Measurements from ENCODE around the gene RACK1. TPM values are rescaled to one million over a fixed set of nuclear protein-coding genes. Genes with fewer than 3 reads are reported as not detected.

RACK1 gene
- total RNA-seq, 4 donors from 2014 or later: 1,656 to 5,035 (median 2,557) TPM

GRCh38 chr5:181230551-181230950 is 13.2 kb downstream of the RACK1 start:
- Histone ChIP-seq H3K27ac (no peak overlapping the region), H3K4me1 (no peaks in the 10 kb centered on the region), H3K9me3 (no peaks in the 10 kb centered on the region), H3K27me3 (no peaks in the 10 kb centered on the region), H3K36me3 (no peaks in the 10 kb centered on the region), H3K4me3 (no peak overlapping the region)
- TF ChIP-seq, protein P1, sequence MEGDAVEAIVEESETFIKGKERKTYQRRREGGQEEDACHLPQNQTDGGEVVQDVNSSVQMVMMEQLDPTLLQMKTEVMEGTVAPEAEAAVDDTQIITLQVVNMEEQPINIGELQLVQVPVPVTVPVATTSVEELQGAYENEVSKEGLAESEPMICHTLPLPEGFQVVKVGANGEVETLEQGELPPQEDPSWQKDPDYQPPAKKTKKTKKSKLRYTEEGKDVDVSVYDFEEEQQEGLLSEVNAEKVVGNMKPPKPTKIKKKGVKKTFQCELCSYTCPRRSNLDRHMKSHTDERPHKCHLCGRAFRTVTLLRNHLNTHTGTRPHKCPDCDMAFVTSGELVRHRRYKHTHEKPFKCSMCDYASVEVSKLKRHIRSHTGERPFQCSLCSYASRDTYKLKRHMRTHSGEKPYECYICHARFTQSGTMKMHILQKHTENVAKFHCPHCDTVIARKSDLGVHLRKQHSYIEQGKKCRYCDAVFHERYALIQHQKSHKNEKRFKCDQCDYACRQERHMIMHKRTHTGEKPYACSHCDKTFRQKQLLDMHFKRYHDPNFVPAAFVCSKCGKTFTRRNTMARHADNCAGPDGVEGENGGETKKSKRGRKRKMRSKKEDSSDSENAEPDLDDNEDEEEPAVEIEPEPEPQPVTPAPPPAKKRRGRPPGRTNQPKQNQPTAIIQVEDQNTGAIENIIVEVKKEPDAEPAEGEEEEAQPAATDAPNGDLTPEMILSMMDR (IDR thresholded peaks at IDR 0.05): no peak
- no peak for TF ChIP-seq POLR2A (IDR thresholded peaks at IDR 0.05)
- intact Hi-C loops (cut with DNase I; ENCODE audit: low total_unique reads): no loop called here
- DNase-seq: no peak

- H3K4me3 ChIP-seq: no peak overlapping the region
- no peaks in the 10 kb centered on the region for H3K27me3 ChIP-seq
- no peaks in the 10 kb centered on the region for H3K9me3 ChIP-seq
- H3K27ac ChIP-seq: no peak overlapping the region
- intact Hi-C loops (cut with DNase I; ENCODE audit: low total_unique reads): no loop called here
- TF ChIP-seq POLR2A (IDR thresholded peaks at IDR 0.05): no peak
- TF ChIP-seq, protein P1 (IDR thresholded peaks at IDR 0.05): no peak
- DNase-seq: no peak
- no peaks in the 10 kb centered on the region for H3K36me3 ChIP-seq
- H3K4me1 ChIP-seq: peaks cover 0 to under 1% of the 10 kb centered on the region in 2 donors
These were observed 13.7 kb downstream of the RACK1 start for GRCh38 chr5:181229996-181230395.

DNA sequence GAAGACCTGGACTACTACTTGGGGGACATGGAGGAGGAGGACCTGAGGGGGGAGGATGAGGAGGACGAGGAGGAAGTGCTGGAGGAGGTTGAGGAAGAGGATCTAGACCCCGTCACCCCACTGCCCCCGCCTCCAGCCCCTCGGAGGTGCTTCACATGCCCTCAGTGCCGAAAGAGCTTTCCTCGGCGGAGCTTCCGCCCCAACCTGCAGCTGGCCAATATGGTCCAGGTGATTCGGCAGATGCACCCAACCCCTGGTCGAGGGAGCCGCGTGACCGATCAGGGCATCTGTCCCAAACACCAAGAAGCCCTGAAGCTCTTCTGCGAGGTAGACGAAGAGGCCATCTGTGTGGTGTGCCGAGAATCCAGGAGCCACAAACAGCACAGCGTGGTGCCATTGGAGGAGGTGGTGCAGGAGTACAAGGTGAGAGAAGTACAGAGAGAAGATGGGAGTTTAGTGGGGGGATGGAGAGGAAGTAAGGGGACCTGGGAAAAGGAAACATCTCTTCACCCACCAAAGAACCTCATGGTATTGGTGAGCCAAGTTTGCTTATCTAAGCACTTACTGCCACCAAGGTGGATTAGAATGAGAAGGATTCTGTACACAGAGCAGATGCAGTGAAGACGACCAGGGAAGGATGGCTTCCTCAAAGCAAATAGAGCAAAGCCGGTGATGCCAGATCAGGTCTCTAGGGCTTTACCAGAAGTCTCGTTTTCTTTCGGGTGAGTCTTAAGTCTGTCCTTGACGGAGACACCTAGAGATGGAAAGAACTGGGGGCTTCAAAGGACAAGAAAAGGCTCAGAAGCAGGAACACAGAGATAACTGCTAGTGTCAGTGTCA is 19.1 kb downstream of the RACK1 start:
- intact Hi-C loops (cut with DNase I; ENCODE audit: low total_unique reads): no loop called here
- no peak for DNase-seq
- Histone ChIP-seq H3K4me1 (peaks cover 0 to 5% of the 10 kb centered on the region in 2 donors), H3K27ac (peak overlapping the region in 1 of 2 donors; percentile 98), H3K27me3 (no peaks in the 10 kb centered on the region), H3K4me3 (peak overlapping the region in 1 of 2 donors; percentile 76), H3K36me3 (no peaks in the 10 kb centered on the region), H3K9me3 (no peaks in the 10 kb centered on the region)
- TF ChIP-seq, protein P1 (IDR thresholded peaks at IDR 0.05): no peak
- TF ChIP-seq POLR2A (IDR thresholded peaks at IDR 0.05): no peak

DNA sequence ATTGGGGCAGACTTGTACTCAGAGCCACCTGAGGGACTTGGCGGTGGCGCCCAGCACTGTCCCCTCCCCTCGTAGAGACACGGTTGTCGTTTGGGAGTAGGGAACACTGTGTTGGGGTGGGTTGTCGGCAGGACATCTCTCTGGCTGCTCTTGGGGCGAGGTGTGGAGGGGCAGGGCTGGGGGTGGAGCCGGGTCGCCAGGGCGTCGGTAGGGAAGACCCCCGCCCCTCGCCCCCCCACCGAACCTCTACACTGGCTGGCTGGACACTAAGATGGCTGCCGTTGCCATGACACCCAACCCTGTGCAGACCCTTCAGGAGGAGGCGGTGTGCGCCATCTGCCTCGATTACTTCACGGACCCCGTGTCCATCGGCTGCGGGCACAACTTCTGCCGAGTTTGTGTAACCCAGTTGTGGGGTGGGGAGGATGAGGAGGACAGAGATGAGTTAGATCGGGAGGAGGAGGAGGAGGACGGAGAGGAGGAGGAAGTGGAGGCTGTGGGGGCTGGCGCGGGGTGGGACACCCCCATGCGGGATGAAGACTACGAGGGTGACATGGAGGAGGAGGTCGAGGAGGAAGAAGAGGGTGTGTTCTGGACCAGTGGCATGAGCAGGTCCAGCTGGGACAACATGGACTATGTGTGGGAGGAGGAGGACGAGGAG is 19.8 kb downstream of the RACK1 start:
- H3K27ac ChIP-seq: peak overlapping the region; percentile 95 to 98
- peaks cover 0 to 5% of the 10 kb centered on the region in 2 donors for H3K4me1 ChIP-seq
- H3K27me3 ChIP-seq: no peaks in the 10 kb centered on the region
- DNase-seq: no peak
- H3K9me3 ChIP-seq: no peaks in the 10 kb centered on the region
- intact Hi-C loops (cut with DNase I; ENCODE audit: low total_unique reads): no loop called here
- no peaks in the 10 kb centered on the region for H3K36me3 ChIP-seq
- H3K4me3 ChIP-seq: peak overlapping the region; percentile 76 to 82
- no peak for TF ChIP-seq POLR2A (IDR thresholded peaks at IDR 0.05)
- TF ChIP-seq, protein P1 (IDR thresholded peaks at IDR 0.05): no peak

Measured in uterus (tissue), 4 donors.